ENCODE measurements around the gene VAV2. TPM values are rescaled to one million over a fixed set of nuclear protein-coding genes. Genes with fewer than 3 reads are reported as not detected.

VAV2 gene
- total RNA-seq, 2 experiments from 2014 or later: 5.1 to 5.5 TPM

GRCh38 chr9:133892193-133892920 lies 99.8 kb downstream of the VAV2 start:
- no peaks in the 10 kb centered on the region for H3K36me3 Mint-ChIP-seq
- no peaks in the 10 kb centered on the region for H3K9me3 Mint-ChIP-seq (ENCODE audit: low read depth)
- no peak overlapping the region for H3K27ac Mint-ChIP-seq
- CTCF ChIA-PET: no interaction called here
- no peaks in the 10 kb centered on the region for H3K27me3 Mint-ChIP-seq
- ATAC-seq (no peak), DNase-seq (no peak)
- no peaks in the 10 kb centered on the region for H3K4me1 Mint-ChIP-seq
- no peak overlapping the region for H3K4me3 Mint-ChIP-seq

GRCh38 chr9:133891741-133892140 lies 100.4 kb downstream of the VAV2 start:
- ATAC-seq (no peak), DNase-seq (no peak)
- Mint-ChIP-seq H3K36me3 (no peaks in the 10 kb centered on the region), H3K27ac (no peak overlapping the region), H3K27me3 (no peaks in the 10 kb centered on the region), H3K4me1 (no peaks in the 10 kb centered on the region), H3K4me3 (no peak overlapping the region), H3K9me3 (ENCODE audit: low read depth) (no peaks in the 10 kb centered on the region)
- CTCF ChIA-PET: no interaction called here

GRCh38 chr9:133890583-133890982 lies 101.5 kb downstream of the VAV2 start:
- Mint-ChIP-seq H3K9me3 (ENCODE audit: low read depth) (no peaks in the 10 kb centered on the region), H3K4me3 (no peak overlapping the region), H3K36me3 (no peaks in the 10 kb centered on the region), H3K27me3 (no peaks in the 10 kb centered on the region), H3K4me1 (no peaks in the 10 kb centered on the region), H3K27ac (no peak overlapping the region)
- DNase-seq (no peak), ATAC-seq (no peak)
- CTCF ChIA-PET: no interaction called here

GRCh38 chr9:133889584-133890301 lies 102.4 kb downstream of the VAV2 start:
- H3K27me3 Mint-ChIP-seq: no peaks in the 10 kb centered on the region
- CTCF ChIA-PET: no interaction called here
- H3K9me3 Mint-ChIP-seq (ENCODE audit: low read depth): no peaks in the 10 kb centered on the region
- no peaks in the 10 kb centered on the region for H3K36me3 Mint-ChIP-seq
- no peak for DNase-seq
- no peak overlapping the region for H3K27ac Mint-ChIP-seq
- ATAC-seq: no peak
- H3K4me1 Mint-ChIP-seq: no peaks in the 10 kb centered on the region
- no peak overlapping the region for H3K4me3 Mint-ChIP-seq

- ATAC-seq (no peak), DNase-seq (no peak)
- no peak overlapping the region for H3K27ac Mint-ChIP-seq
- no peak overlapping the region for H3K4me3 Mint-ChIP-seq
- no peaks in the 10 kb centered on the region for H3K36me3 Mint-ChIP-seq
- CTCF ChIA-PET: no interaction called here
- no peaks in the 10 kb centered on the region for H3K4me1 Mint-ChIP-seq
- no peaks in the 10 kb centered on the region for H3K27me3 Mint-ChIP-seq
- no peaks in the 10 kb centered on the region for H3K9me3 Mint-ChIP-seq (ENCODE audit: low read depth)
Observed at GRCh38 chr9:133888809-133889491, 103.2 kb downstream of the VAV2 start.

GRCh38 chr9:133888048-133888808 lies 103.9 kb downstream of the VAV2 start:
- no peak overlapping the region for H3K27ac Mint-ChIP-seq
- DNase-seq: no peak
- no peaks in the 10 kb centered on the region for H3K9me3 Mint-ChIP-seq (ENCODE audit: low read depth)
- no peaks in the 10 kb centered on the region for H3K27me3 Mint-ChIP-seq
- no peaks in the 10 kb centered on the region for H3K36me3 Mint-ChIP-seq
- no peak for ATAC-seq
- no peak overlapping the region for H3K4me3 Mint-ChIP-seq
- CTCF ChIA-PET: no interaction called here
- H3K4me1 Mint-ChIP-seq: no peaks in the 10 kb centered on the region

GRCh38 chr9:133887540-133888047 lies 104.5 kb downstream of the VAV2 start:
- Mint-ChIP-seq H3K4me1 (no peaks in the 10 kb centered on the region), H3K27ac (no peak overlapping the region), H3K27me3 (no peaks in the 10 kb centered on the region), H3K4me3 (no peak overlapping the region), H3K36me3 (no peaks in the 10 kb centered on the region), H3K9me3 (ENCODE audit: low read depth) (no peaks in the 10 kb centered on the region)
- no peak for DNase-seq
- no peak for ATAC-seq
- CTCF ChIA-PET: no interaction called here

- ATAC-seq (no peak), DNase-seq (no peak)
- no peaks in the 10 kb centered on the region for H3K36me3 Mint-ChIP-seq
- no peaks in the 10 kb centered on the region for H3K9me3 Mint-ChIP-seq (ENCODE audit: low read depth)
- no peaks in the 10 kb centered on the region for H3K4me1 Mint-ChIP-seq
- no peak overlapping the region for H3K27ac Mint-ChIP-seq
- CTCF ChIA-PET: no interaction called here
- no peaks in the 10 kb centered on the region for H3K27me3 Mint-ChIP-seq
- H3K4me3 Mint-ChIP-seq: no peak overlapping the region
Observed at GRCh38 chr9:133886563-133887501, 105.3 kb downstream of the VAV2 start.

- CTCF ChIA-PET: no interaction called here
- Mint-ChIP-seq H3K36me3 (no peaks in the 10 kb centered on the region), H3K4me3 (no peak overlapping the region), H3K4me1 (no peaks in the 10 kb centered on the region), H3K9me3 (ENCODE audit: low read depth) (no peaks in the 10 kb centered on the region), H3K27ac (no peak overlapping the region), H3K27me3 (no peaks in the 10 kb centered on the region)
- no peak for ATAC-seq
- DNase-seq: no peak
Observed at GRCh38 chr9:133884907-133885744, 107.0 kb downstream of the VAV2 start.

- DNase-seq (no peak), ATAC-seq (no peak)
- CTCF ChIA-PET: no interaction called here
- H3K4me1 Mint-ChIP-seq: no peaks in the 10 kb centered on the region
- H3K27ac Mint-ChIP-seq: no peak overlapping the region
- H3K4me3 Mint-ChIP-seq: no peak overlapping the region
- H3K9me3 Mint-ChIP-seq (ENCODE audit: low read depth): no peaks in the 10 kb centered on the region
- H3K36me3 Mint-ChIP-seq: no peaks in the 10 kb centered on the region
- H3K27me3 Mint-ChIP-seq: no peaks in the 10 kb centered on the region
Observed at GRCh38 chr9:133882849-133883755, 109.0 kb downstream of the VAV2 start.

GRCh38 chr9:133881671-133882381 lies 110.3 kb downstream of the VAV2 start:
- H3K36me3 Mint-ChIP-seq: no peaks in the 10 kb centered on the region
- no peak overlapping the region for H3K4me3 Mint-ChIP-seq
- no peaks in the 10 kb centered on the region for H3K4me1 Mint-ChIP-seq
- H3K27me3 Mint-ChIP-seq: no peaks in the 10 kb centered on the region
- no peaks in the 10 kb centered on the region for H3K9me3 Mint-ChIP-seq (ENCODE audit: low read depth)
- DNase-seq (no peak), ATAC-seq (no peak)
- CTCF ChIA-PET: no interaction called here
- no peak overlapping the region for H3K27ac Mint-ChIP-seq

Data from activated CD8-positive, alpha-beta memory T cell treated with anti-CD3 and anti-CD28 coated beads, Interleukin-2, amount 10 ng/mL, durations not matched to agents 7 days and 5 days (primary cell).